GM19467 (cell line): ENCODE measurements around the gene TPK1.
"Not testable (repeated sequence)": the region's sequence is repeated elsewhere in the genome, so short reads cannot be mapped to it uniquely, and the experiment has no call there.

ENCODE experiments used
- ATAC-seq: cut with Tn5 transposase; IDR thresholded peaks from one replicate; pipeline ENCODE4 v1.9.1; 2021; ENCODE audit warnings: mild to moderate bottlenecking, moderate library complexity; ENCODE audit not compliant: unreplicated experiment

The TPK1 gene

DNA sequence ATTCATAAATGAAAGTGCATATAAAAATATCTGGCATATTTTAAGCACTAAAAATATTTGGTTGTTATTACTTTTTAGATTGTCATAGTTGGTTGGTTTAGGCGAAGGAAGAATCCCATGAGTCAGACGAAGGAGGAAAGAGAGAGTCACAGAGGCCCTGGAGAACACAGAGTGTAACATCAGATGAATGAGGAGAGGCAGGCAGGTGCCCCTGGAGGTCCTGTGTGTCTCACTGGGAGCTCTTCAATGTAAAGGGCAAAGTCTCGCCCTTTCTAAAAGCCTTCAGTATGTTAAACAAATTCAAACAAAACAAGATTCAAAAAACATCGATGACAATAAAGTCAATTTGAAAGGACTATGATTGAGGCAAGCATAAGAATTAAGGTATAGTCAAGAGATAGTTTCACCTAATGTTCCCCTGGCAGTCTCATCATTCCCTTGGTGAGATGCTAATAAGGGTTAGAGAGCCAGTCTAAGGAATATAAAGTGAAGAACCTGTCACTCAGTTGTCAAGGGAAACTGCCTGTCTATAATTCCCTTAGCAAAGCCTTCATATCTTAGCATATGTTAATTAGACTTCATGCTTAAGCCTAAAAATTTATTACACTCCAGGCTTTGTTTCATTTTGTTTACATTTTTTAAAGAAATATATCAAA lies 194.3 kb downstream of the TPK1 start:
- no peak for ATAC-seq

DNA sequence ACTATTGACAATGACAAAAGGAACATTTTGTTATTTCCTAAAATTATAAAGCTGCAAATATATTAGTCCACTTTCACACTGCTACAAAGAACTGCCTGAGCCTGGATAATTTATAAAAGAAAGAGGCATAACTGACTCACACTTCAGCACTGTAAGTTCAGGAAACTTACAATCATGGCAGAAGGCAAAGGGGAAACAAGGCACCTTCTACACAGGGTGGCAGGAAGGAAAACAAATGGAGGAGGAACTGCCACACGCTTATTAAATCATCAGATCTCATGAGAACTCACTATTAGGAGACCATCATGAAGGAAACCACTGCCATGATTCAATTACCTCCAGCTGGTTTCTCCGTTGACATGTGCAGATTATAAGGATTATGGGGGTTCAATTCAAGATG lies 203.1 kb downstream of the TPK1 start:
- no peak for ATAC-seq

- ATAC-seq, result no peak
These were observed 206.3 kb downstream of the TPK1 start for GRCh38 chr7:144629598-144629997.

GRCh38 chr7:144629011-144629410 lies 206.8 kb downstream of the TPK1 start:
- ATAC-seq, result no peak

DNA sequence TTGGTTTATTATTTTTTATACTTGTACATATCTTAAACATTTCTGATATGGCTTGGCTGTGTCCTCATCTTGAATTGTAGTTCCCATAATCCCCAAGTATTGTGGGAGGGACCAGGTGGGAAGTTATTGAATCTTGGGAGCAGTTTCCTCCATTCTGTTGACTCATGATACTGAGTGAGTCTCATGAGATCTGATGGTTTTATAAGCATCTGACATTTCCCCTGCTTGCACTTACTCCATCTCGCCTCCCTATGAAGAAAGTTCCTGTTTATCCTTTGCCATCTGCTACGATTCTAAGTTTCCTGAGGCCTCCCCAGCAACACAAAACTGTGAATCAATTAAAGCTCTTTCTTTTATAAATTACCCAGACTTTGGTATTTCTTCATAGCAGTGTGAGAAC lies 207.7 kb downstream of the TPK1 start:
- no peak for ATAC-seq

DNA sequence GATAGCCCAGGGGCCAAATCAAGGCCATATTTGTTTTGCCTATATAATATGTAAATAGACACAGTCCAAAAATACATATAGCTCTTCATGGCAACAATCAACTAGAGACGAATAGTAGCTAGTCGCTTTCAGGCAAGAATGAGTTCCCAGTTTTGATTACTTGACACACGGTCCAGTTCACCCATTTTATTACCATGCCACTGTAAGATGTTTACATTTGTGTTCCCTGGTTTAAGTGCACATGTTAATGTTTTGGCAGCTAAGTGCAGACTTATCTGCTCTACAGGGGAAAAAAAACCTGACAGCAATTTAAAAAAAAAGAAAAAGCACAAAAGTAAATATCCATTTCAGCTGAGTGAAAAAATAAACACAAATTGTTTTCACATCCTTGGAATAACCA lies 213.1 kb downstream of the TPK1 start:
- no peak for ATAC-seq

- ATAC-seq, result no peak
These were observed 229.6 kb downstream of the TPK1 start for GRCh38 chr7:144606261-144606660.

- no peak for ATAC-seq
These were observed 238.9 kb downstream of the TPK1 start for GRCh38 chr7:144596953-144597352.

DNA sequence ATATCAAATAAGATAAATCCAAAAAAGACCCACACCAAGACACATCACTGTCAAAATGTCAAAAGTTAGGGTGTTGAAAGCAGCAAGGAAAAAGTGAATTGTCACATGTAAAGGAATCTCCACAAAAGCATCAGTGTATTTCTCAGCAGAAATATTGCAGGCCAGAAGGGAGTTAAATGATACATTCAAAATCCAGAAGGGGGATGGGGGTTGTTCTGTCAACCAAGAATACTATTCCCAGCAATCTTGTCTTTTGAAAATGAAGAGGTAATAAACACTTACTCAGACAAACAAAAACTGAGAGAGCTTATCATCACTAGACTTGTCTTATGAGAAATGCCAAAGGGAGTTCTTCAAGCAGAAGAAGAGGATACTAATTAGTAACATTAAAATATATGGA lies 241.3 kb downstream of the TPK1 start:
- no peak for ATAC-seq

DNA sequence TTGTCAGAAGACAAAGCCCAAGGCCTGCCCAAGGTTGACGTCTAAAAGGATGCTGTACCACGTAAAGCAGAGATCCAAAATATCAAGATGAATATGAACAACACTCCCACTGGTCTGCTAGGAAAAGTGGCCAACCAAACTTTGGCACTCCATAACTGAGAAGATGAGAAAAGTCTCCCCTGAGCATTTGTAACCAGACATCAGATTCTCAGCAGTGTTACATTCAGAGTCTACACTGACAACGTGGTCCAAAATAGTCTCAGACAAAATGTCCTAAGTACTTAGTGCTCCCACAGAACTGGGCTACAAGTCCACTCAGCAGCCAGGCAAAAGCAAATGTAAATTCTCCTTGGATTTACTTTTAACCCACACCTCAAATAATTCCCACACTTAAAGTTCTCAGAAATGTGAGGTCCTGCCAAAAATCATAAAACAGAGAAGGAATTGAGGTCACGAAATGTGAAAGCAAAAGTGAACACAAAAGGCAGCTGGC lies 247.2 kb downstream of the TPK1 start:
- ATAC-seq, result no peak

DNA sequence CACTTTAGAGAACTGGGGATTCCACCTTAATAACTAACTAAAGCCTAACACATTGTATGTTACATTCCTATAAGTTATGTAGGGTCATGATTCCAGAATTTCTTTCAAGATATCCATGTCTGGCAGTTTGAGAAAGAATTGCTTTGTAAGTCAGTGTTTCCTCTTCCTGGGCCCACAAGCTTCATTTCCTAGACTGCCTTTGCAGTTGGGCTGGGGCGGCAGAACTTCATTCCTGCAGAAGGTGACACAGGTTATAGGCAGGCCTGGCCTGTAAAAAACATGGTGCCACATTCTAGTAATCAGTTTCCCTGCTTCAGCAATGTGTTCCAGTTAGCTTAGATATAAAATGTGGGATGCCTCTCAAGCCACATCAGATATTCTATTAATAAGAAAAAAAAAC lies 248.2 kb downstream of the TPK1 start:
- no peak for ATAC-seq

DNA sequence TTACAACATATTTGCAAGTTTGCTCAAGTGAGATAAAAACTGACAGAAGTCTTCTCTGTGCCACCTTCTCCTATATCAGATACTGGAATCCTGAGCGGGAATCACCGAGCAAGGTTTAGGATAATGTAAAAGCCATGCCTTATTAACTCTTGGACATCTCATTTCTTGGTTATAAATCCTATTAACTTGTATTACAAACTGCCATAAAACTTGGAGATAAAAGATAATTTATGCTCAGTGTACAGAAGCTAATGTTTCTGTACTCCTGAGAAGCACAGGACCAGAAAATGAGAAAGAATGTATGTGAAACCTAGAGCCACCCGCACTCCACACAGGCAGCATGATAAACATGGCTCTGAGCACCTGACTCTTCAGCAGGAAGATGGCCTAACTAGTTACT lies 251.1 kb downstream of the TPK1 start:
- ATAC-seq, result no peak

GRCh38 chr7:144579687-144580086 lies 256.2 kb downstream of the TPK1 start:
- no peak for ATAC-seq

GRCh38 chr7:144575456-144575855 lies 260.4 kb downstream of the TPK1 start:
- ATAC-seq, result no peak

DNA sequence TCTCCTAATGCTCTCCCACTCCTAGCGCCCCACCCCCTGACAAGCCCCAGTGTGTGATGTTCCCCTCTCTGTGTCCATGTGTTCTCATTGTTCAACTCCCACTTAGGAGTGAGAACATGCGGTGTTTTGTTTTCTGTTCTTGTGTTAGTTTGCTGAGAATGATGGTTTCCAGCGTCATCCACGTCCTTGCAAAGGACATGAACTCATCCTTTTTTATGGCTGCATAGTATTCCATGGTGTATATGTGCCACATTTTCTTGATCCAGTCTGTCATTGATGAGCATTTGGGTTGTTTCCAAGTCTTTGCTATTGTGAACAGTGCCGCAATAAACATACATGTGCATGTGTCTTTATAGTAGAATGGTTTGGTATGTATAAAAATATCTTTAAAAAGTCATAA lies 261.1 kb downstream of the TPK1 start:
- not testable (repeated sequence) for ATAC-seq

DNA sequence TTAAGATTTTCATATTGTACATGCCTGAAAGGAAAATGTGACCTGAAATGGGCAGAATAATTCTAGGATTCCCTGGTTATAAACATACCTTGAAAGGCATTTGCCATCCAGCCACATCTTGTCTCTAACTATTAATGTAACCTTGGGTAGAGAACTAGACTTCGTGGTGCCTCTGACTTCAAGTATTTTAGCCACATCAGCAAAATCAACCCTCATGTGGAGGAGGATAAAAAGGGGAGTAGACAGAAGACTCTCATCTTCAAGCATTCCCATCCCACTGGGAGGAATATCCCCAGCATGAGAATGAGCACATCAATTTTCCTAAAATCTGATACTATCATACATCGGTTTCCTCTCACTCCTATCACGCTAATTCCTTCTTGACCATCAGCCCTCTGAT lies 267.6 kb downstream of the TPK1 start:
- ATAC-seq, result no peak

- no peak for ATAC-seq
These were observed 270.3 kb downstream of the TPK1 start for GRCh38 chr7:144565586-144565985.

- no peak for ATAC-seq
These were observed 286.0 kb downstream of the TPK1 start for GRCh38 chr7:144549861-144550260.

- ATAC-seq, result no peak
These were observed 287.3 kb downstream of the TPK1 start for GRCh38 chr7:144548556-144548955.

DNA sequence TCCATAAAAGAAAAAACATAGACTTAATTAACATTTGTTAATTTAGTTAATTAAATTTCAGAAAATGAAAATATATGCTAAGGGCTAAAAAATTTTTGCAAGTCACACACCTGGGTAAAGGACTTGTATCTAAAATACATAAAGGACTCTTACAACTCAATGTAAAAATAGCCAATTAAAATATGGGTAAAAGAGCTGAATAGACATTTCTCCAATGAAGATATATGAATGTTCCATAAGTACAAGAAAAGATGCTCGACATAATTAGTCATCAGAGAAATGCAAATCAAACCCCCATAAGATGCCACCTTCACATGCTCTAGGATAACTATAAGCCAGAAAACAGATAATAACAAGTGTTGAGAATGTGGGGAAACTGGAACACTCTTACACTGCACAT lies 288.0 kb downstream of the TPK1 start:
- ATAC-seq, result no peak

- ATAC-seq, result no peak
These were observed 289.1 kb downstream of the TPK1 start for GRCh38 chr7:144546782-144547181.

DNA sequence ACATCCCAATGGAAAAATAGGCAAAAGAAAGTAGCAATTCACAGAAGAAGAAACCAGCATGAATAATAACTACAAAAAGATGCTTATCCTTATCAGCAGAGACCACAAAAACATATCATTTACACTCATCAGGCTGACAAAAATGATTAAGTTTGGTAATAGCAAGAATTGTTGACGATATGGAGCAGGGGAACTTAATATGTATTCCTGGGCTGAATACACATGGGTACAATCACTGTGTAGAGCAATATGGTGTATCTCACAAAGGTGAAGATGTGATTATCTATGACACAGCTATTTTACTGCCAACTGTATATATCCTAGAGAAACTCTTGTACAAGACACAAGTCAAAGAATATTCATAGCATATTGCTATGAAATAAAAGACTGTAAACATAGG lies 290.5 kb downstream of the TPK1 start:
- ATAC-seq, result no peak

- ATAC-seq, result no peak
These were observed 301.0 kb downstream of the TPK1 start for GRCh38 chr7:144534655-144535395.
